Measurements from ENCODE around the gene NTSR2.

DNA sequence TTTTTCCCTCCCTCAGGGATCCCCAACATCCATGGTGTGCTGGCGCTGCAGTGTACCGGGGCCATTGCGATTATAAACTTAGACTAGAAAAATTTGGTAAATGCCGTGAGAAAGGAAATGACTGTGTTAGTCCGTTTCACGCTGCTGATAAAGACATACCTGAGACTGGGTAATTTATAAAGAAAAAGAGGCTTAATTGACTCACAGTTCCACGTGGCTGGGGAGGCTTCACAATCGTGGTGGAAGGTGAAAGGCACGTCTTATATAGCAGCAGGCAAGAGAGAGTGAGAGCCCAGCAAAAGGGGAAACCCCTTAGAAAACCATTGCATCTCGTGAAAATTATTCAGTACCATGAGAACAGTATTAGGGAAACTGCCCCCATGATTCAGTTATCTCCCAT lies 44.3 kb downstream of the NTSR2 start:
- TF ChIP-seq EZH2 (IDR thresholded peaks at IDR 0.05; ENCODE audit: low read depth, unreplicated experiment) (no peak), POLR2AphosphoS5 (IDR thresholded peaks at IDR 0.05; ENCODE audit: low read depth) (no peak), NANOG (IDR thresholded peaks at IDR 0.05; ENCODE audit: borderline replicate concordance) (no peak), EZH2phosphoT487 (IDR thresholded peaks at IDR 0.05; ENCODE audit: unreplicated experiment) (no peak), JUNB (IDR thresholded peaks at IDR 0.05; ENCODE audit: unreplicated experiment) (no peak), ZNF331 (CRISPR knock-in tag; IDR thresholded peaks at IDR 0.05; ENCODE audit: low read depth) (no peak), ZNF462 (CRISPR knock-in tag; IDR thresholded peaks at IDR 0.05) (no peak), STAT1 (IDR thresholded peaks at IDR 0.05; ENCODE audit: unreplicated experiment) (no peak), ETS1 (IDR thresholded peaks at IDR 0.05) (no peak), CREB1 (CRISPR knock-in tag; IDR thresholded peaks at IDR 0.05; ENCODE audit: low read depth) (no peak)
- TF ChIP-seq, protein P1, sequence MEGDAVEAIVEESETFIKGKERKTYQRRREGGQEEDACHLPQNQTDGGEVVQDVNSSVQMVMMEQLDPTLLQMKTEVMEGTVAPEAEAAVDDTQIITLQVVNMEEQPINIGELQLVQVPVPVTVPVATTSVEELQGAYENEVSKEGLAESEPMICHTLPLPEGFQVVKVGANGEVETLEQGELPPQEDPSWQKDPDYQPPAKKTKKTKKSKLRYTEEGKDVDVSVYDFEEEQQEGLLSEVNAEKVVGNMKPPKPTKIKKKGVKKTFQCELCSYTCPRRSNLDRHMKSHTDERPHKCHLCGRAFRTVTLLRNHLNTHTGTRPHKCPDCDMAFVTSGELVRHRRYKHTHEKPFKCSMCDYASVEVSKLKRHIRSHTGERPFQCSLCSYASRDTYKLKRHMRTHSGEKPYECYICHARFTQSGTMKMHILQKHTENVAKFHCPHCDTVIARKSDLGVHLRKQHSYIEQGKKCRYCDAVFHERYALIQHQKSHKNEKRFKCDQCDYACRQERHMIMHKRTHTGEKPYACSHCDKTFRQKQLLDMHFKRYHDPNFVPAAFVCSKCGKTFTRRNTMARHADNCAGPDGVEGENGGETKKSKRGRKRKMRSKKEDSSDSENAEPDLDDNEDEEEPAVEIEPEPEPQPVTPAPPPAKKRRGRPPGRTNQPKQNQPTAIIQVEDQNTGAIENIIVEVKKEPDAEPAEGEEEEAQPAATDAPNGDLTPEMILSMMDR (conservative IDR thresholded peaks at IDR 0.05; ENCODE audit: low read depth in 2 of 2): no peak
- TF ChIP-seq, protein P2, sequence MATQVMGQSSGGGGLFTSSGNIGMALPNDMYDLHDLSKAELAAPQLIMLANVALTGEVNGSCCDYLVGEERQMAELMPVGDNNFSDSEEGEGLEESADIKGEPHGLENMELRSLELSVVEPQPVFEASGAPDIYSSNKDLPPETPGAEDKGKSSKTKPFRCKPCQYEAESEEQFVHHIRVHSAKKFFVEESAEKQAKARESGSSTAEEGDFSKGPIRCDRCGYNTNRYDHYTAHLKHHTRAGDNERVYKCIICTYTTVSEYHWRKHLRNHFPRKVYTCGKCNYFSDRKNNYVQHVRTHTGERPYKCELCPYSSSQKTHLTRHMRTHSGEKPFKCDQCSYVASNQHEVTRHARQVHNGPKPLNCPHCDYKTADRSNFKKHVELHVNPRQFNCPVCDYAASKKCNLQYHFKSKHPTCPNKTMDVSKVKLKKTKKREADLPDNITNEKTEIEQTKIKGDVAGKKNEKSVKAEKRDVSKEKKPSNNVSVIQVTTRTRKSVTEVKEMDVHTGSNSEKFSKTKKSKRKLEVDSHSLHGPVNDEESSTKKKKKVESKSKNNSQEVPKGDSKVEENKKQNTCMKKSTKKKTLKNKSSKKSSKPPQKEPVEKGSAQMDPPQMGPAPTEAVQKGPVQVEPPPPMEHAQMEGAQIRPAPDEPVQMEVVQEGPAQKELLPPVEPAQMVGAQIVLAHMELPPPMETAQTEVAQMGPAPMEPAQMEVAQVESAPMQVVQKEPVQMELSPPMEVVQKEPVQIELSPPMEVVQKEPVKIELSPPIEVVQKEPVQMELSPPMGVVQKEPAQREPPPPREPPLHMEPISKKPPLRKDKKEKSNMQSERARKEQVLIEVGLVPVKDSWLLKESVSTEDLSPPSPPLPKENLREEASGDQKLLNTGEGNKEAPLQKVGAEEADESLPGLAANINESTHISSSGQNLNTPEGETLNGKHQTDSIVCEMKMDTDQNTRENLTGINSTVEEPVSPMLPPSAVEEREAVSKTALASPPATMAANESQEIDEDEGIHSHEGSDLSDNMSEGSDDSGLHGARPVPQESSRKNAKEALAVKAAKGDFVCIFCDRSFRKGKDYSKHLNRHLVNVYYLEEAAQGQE (IDR thresholded peaks at IDR 0.05; ENCODE audit: unreplicated experiment): no peak
